Osteoblast (primary cell): ENCODE results near the gene ANXA3. TPM values are rescaled to one million over a fixed set of nuclear protein-coding genes. Genes with fewer than 3 reads are reported as not detected.
"Not testable (repeated sequence)": the region's sequence is repeated elsewhere in the genome, so short reads cannot be mapped to it uniquely, and the experiment has no call there.

Experiments used
- DNase-seq: peaks from one replicate; pipeline ENCODE4 v3.0.0; 2011; ENCODE audit warnings: low spot score, mixed read lengths; ENCODE audit not compliant: insufficient read length; ENCODE audit errors: missing footprints
- H2AFZ ChIP-seq: 2 replicates; pipeline ENCODE4 v1.6.0; 2011; ENCODE audit warnings: mild to moderate bottlenecking, low read length
- H3K27ac ChIP-seq: 2 replicates; pipeline ENCODE4 v1.5.1; 2011; ENCODE audit warnings: mild to moderate bottlenecking, low read depth, low read length, moderate library complexity
- H3K27me3 ChIP-seq: 2 replicates; pipeline ENCODE4 v1.6.0; 2012; ENCODE audit warnings: mild to moderate bottlenecking, control low read depth, inconsistent platforms, low read length, moderate library complexity; ENCODE audit not compliant: insufficient read depth
- H3K36me3 ChIP-seq: 2 replicates; pipeline ENCODE4 v1.5.1; 2011; ENCODE audit warnings: mild to moderate bottlenecking, low read length, control low read depth, moderate library complexity; ENCODE audit not compliant: insufficient read depth
- H3K4me1 ChIP-seq: 2 replicates; pipeline ENCODE4 v1.5.1; 2011; ENCODE audit warnings: mild to moderate bottlenecking, low read length, control low read depth, moderate library complexity; ENCODE audit not compliant: insufficient read depth
- H3K4me2 ChIP-seq: 2 replicates; pipeline ENCODE4 v1.6.0; 2011; ENCODE audit warnings: mild to moderate bottlenecking, low read length; ENCODE audit not compliant: insufficient read depth
- H3K4me3 ChIP-seq: fragments of 200-600 bp; sonication (generic); 3 replicates; pipeline ENCODE4 v1.5.1; 2012; ENCODE audit warnings: mild to moderate bottlenecking, low read length, inconsistent platforms; ENCODE audit not compliant: insufficient read depth
- H3K79me2 ChIP-seq: 2 replicates; pipeline ENCODE4 v1.6.0; 2012; ENCODE audit warnings: mild to moderate bottlenecking, low read length, control low read depth, inconsistent platforms; ENCODE audit not compliant: insufficient read depth
- H3K9me3 ChIP-seq: 2 replicates; pipeline ENCODE4 v1.5.1; 2011; ENCODE audit warnings: low read depth, low read length, control low read depth
- H4K20me1 ChIP-seq: 2 replicates; pipeline ENCODE4 v1.6.0; 2012; ENCODE audit warnings: mild to moderate bottlenecking, low read length, control low read depth; ENCODE audit not compliant: insufficient read depth
- CTCF ChIP-seq: IDR thresholded peaks from 2 replicates; pipeline ENCODE4 v1.5.1; 2011; ENCODE audit warnings: mild to moderate bottlenecking, low read depth, low read length, moderate library complexity; ENCODE audit errors: extremely low read depth
- total RNA-seq: library from RNA; depleted of rRNA; stranded (reverse); fragments of >200 nt; gene quantifications from 2 replicates; pipeline ENCODE4 v1.2.3, GENCODE V29; 2012

The ANXA3 gene
- total RNA-seq: 2.1 and 2.9 TPM in 2 replicates

- peak; percentile 90 for DNase-seq
- H3K4me1 ChIP-seq: peaks cover 10% of the 10 kb centered on the region
- no peak for TF ChIP-seq CTCF
- H3K27me3 ChIP-seq: peaks cover 18% of the 10 kb centered on the region
- H2AFZ ChIP-seq: peak within 1 kb of the TSS; percentile 81
- H3K9me3 ChIP-seq: no peaks in the 10 kb centered on the region
- H3K4me3 ChIP-seq: peak within 1 kb of the TSS; percentile 73
- no peaks in the 10 kb centered on the region for H3K36me3 ChIP-seq
- no peaks in the 10 kb centered on the region for H4K20me1 ChIP-seq
- H3K27ac ChIP-seq: no peak within 1 kb of the TSS
- no peaks in the 10 kb centered on the region for H3K79me2 ChIP-seq
- peak within 1 kb of the TSS; percentile 79 for H3K4me2 ChIP-seq
Observed at GRCh38 chr4:78551420-78552351, at the start of gene ANXA3. ANXA3 (plus strand) TSS chr4:78551770; CDS start chr4:78554474, 2,704 bp downstream.

- H3K4me3 ChIP-seq, H3K27me3 ChIP-seq, H3K4me1 ChIP-seq, H3K4me2 ChIP-seq, H3K36me3 ChIP-seq, H4K20me1 ChIP-seq, H3K9me3 ChIP-seq, H3K27ac ChIP-seq, DNase-seq, H2AFZ ChIP-seq, H3K79me2 ChIP-seq: not testable (repeated sequence)
Observed at GRCh38 chr4:78506260-78506659, 45.3 kb upstream of the ANXA3 start.

- Histone ChIP-seq H3K79me2 (no peaks in the 10 kb centered on the region), H3K4me1 (no peaks in the 10 kb centered on the region), H4K20me1 (no peaks in the 10 kb centered on the region), H3K4me3 (no peak overlapping the region), H3K9me3 (no peaks in the 10 kb centered on the region), H3K36me3 (no peaks in the 10 kb centered on the region), H3K4me2 (no peak overlapping the region), H3K27me3 (no peaks in the 10 kb centered on the region), H2AFZ (no peak overlapping the region), H3K27ac (no peak overlapping the region)
- no peak for DNase-seq
- TF ChIP-seq CTCF: no peak
Observed at GRCh38 chr4:78509043-78509442, 42.5 kb upstream of the ANXA3 start.

GRCh38 chr4:78510108-78510507, 41.5 kb upstream of the ANXA3 start:
- Histone ChIP-seq H3K36me3 (no peaks in the 10 kb centered on the region), H3K27ac (no peak overlapping the region), H3K4me3 (no peak overlapping the region), H3K79me2 (no peaks in the 10 kb centered on the region), H3K4me2 (no peak overlapping the region), H4K20me1 (no peaks in the 10 kb centered on the region), H3K9me3 (no peaks in the 10 kb centered on the region), H3K27me3 (no peaks in the 10 kb centered on the region), H3K4me1 (no peaks in the 10 kb centered on the region), H2AFZ (no peak overlapping the region)
- DNase-seq: no peak
- TF ChIP-seq CTCF: no peak
